Parathyroid adenoma (tissue), 2 donors: ENCODE results near the gene PDCD1.
"Not testable (repeated sequence)": the region's sequence is repeated elsewhere in the genome, so short reads cannot be mapped to it uniquely, and the experiment has no call there.

Experiments
- H2AFZ ChIP-seq: fragments of 300-600 bp; sonication (generic); one replicate; pipeline ENCODE4 v1.7.0; 2017; ENCODE audit warnings: antibody characterized with exemption, mild to moderate bottlenecking
- H3K27ac ChIP-seq: fragments of 300-600 bp; sonication (generic); one replicate; pipeline ENCODE4 v1.7.0; 2017
- H3K27me3 ChIP-seq: fragments of 300-600 bp; sonication (generic); one replicate; pipeline ENCODE4 v1.7.0; 2017; ENCODE audit warnings: low read length; ENCODE audit not compliant: control insufficient read depth, insufficient read depth
- H3K36me3 ChIP-seq: fragments of 300-600 bp; sonication (generic); one replicate; pipeline ENCODE4 v1.7.0; 2017; ENCODE audit warnings: low read length; ENCODE audit not compliant: control insufficient read depth, insufficient read depth
- H3K4me1 ChIP-seq: fragments of 300-600 bp; sonication (generic); one replicate; pipeline ENCODE4 v1.7.0; 2017; ENCODE audit warnings: control low read depth
- H3K4me2 ChIP-seq: fragments of 300-600 bp; sonication (generic); one replicate; pipeline ENCODE4 v1.7.0; 2017; ENCODE audit warnings: low read length
- H3K4me3 ChIP-seq: fragments of 300-600 bp; sonication (generic); one replicate; pipeline ENCODE4 v1.7.0; 2017; ENCODE audit warnings: low read depth, low read length
- H3K79me2 ChIP-seq: fragments of 300-600 bp; sonication (generic); one replicate; pipeline ENCODE4 v1.7.0; 2017; ENCODE audit warnings: control low read depth
- H3K9ac ChIP-seq: fragments of 300-600 bp; sonication (generic); one replicate; pipeline ENCODE4 v1.7.0; 2017; ENCODE audit warnings: mild to moderate bottlenecking
- H3K9me3 ChIP-seq: fragments of 300-600 bp; sonication (generic); one replicate; pipeline ENCODE4 v1.7.0; 2017; ENCODE audit warnings: low read length; ENCODE audit not compliant: control insufficient read depth
- TF ChIP-seq, protein P1 (sequence below): fragments of 300-600 bp; sonication (generic); IDR thresholded peaks from one replicate; pipeline ENCODE4 v1.7.0; 2017; ENCODE audit warnings: antibody characterized with exemption, mild to moderate bottlenecking
- donor health status: primary hyperparathyroidism.

The PDCD1 gene

DNA sequence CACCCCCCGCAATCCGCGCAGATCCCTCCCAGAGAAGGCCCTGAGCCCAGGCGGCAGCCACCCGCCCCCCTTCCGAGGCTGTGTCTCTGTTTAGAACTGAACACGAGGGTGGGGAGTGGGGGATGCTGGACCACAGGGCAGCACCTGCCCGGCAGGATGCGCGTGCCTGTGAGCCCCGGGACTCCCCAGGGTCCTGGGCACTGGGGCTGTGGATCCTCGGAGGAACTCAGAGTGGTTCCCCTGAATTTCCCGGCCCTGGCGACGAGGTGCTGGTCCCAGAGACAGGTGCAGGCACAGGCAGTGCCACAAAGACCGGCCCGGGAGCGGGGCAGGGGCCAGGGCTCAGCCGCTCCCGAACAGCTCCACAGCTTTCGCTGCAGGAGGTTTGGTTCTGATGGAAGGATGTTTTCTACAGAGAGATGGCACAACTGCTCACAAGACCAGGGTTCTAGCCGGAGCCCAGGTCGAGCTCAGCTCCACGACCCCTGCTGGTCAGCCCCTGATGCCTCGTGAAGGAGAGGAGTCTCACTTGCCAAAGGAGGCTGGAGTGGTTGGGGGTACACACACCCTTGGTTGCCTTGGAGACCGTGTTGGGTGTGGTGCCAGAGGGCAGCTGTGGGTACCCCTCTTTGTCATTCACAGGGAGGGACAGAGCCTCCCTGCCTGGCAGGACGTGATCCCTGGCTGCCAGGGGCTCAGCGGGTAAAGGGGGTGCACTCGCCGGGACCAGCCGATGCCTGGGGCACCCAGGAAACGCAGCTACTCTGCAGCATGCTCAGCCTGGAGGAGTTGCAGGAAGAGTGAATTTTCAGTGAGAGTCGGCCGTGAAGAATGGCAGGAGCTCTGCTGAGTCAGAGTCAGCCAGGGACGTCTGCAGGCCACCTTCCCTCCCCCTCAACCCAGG is 54.1 kb downstream of the PDCD1 start:
- no peak overlapping the region for H3K4me3 ChIP-seq
- H3K4me1 ChIP-seq = peaks cover 2% of the 10 kb centered on the region
- H3K79me2 ChIP-seq = no peaks in the 10 kb centered on the region
- no peaks in the 10 kb centered on the region for H3K9me3 ChIP-seq
- TF ChIP-seq, protein P1, sequence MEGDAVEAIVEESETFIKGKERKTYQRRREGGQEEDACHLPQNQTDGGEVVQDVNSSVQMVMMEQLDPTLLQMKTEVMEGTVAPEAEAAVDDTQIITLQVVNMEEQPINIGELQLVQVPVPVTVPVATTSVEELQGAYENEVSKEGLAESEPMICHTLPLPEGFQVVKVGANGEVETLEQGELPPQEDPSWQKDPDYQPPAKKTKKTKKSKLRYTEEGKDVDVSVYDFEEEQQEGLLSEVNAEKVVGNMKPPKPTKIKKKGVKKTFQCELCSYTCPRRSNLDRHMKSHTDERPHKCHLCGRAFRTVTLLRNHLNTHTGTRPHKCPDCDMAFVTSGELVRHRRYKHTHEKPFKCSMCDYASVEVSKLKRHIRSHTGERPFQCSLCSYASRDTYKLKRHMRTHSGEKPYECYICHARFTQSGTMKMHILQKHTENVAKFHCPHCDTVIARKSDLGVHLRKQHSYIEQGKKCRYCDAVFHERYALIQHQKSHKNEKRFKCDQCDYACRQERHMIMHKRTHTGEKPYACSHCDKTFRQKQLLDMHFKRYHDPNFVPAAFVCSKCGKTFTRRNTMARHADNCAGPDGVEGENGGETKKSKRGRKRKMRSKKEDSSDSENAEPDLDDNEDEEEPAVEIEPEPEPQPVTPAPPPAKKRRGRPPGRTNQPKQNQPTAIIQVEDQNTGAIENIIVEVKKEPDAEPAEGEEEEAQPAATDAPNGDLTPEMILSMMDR = no peak
- H3K36me3 ChIP-seq = no peaks in the 10 kb centered on the region
- no peak overlapping the region for H3K27ac ChIP-seq
- H3K27me3 ChIP-seq = no peaks in the 10 kb centered on the region
- peak overlapping the region; percentile 69 for H3K4me2 ChIP-seq
- H3K9ac ChIP-seq = no peak overlapping the region
- H2AFZ ChIP-seq = no peak overlapping the region

DNA sequence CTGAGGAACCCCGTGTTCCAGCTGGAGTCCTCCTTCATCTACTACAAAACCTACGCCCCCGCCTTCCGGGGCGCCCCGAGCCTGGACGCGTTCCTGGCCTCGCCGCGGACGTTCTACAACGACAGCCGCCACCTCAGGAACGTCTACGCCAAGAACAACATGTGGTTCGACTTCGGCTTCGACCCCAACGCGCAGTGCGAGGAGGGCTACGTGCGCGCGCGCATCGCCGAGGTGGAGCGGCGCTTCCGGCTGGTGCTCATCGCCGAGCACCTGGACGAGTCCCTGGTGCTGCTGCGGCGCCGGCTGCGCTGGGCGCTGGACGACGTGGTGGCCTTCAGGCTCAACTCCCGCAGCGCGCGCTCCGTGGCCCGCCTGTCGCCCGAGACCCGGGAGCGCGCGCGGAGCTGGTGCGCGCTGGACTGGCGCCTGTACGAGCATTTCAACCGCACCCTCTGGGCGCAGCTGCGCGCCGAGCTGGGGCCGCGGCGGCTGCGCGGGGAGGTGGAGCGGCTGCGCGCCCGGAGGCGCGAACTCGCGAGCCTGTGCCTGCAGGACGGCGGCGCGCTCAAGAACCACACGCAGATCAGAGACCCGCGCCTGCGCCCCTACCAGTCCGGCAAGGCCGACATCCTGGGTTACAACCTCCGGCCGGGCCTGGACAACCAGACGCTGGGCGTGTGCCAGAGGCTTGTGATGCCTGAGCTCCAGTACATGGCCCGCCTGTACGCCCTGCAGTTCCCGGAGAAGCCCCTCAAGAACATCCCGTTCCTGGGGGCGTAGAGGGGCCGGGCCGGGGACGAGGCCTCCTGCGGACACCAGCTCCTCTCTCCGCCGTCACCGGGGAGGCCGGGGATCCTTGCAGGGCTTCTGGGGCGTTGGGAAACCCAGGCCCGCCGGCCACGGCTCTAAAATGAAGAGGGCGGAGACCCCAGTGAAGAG is 55.0 kb downstream of the PDCD1 start:
- H3K79me2 ChIP-seq = no peaks in the 10 kb centered on the region
- peaks cover 2% of the 10 kb centered on the region for H3K4me1 ChIP-seq
- peak overlapping the region; percentile 69 for H3K4me2 ChIP-seq
- no peaks in the 10 kb centered on the region for H3K27me3 ChIP-seq
- no peak overlapping the region for H3K27ac ChIP-seq
- no peak overlapping the region for H3K9ac ChIP-seq
- peak overlapping the region; percentile 72 for H2AFZ ChIP-seq
- H3K4me3 ChIP-seq = peak overlapping the region; percentile 35
- H3K9me3 ChIP-seq = no peaks in the 10 kb centered on the region
- TF ChIP-seq, protein P1 = no peak
- H3K36me3 ChIP-seq = no peaks in the 10 kb centered on the region

DNA sequence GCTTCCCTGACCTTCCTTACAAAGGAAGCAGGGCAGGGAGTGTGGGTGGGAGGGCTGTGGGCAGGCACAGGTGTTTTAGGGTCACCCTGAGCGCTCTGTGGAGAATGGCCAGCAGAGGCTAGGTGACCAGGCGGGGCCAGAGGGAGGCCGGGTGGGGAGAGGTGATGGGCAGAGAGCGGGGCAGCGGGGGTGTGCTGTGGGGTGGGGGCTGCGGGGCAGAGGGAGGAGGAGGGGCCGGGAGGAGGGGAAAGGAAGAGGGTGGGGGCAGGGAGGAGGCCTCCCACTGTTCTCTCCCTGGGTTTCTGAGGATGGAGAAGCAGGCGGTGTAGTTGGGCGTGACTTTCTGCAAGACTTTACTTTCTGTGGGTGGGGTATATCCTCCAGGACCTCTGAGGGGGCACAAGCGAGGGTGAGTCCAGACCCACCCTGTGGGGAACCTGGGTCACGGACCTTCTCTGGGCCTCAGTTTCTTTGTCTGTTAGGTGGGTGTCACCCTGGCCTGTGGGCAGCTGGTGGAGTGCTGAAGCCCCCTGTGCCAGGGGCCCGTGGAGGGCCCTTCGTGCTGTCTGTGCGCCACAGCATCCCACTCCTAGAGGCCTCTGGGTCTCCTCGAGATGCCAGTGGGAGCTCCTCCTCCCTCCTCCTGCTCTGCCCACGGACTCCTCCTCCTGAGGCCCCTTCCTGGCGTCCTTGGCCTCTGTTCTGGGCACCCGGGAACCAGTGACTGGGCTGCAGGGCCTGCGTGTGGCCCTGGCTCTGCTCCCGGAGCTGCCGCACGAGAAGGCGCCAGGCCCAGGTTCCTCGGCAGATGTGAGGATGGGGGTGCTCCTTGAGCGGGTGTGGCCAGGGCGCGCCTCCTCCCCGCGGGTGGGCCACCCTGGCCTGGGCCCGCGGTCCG is 56.0 kb downstream of the PDCD1 start:
- Histone ChIP-seq H3K9me3 (no peaks in the 10 kb centered on the region), H3K36me3 (no peaks in the 10 kb centered on the region), H3K4me3 (no peak overlapping the region), H2AFZ (no peak overlapping the region), H3K4me2 (no peak overlapping the region), H3K9ac (no peak overlapping the region), H3K4me1 (peaks cover 2% of the 10 kb centered on the region), H3K79me2 (no peaks in the 10 kb centered on the region), H3K27me3 (no peaks in the 10 kb centered on the region), H3K27ac (no peak overlapping the region)
- TF ChIP-seq, protein P1 = no peak

DNA sequence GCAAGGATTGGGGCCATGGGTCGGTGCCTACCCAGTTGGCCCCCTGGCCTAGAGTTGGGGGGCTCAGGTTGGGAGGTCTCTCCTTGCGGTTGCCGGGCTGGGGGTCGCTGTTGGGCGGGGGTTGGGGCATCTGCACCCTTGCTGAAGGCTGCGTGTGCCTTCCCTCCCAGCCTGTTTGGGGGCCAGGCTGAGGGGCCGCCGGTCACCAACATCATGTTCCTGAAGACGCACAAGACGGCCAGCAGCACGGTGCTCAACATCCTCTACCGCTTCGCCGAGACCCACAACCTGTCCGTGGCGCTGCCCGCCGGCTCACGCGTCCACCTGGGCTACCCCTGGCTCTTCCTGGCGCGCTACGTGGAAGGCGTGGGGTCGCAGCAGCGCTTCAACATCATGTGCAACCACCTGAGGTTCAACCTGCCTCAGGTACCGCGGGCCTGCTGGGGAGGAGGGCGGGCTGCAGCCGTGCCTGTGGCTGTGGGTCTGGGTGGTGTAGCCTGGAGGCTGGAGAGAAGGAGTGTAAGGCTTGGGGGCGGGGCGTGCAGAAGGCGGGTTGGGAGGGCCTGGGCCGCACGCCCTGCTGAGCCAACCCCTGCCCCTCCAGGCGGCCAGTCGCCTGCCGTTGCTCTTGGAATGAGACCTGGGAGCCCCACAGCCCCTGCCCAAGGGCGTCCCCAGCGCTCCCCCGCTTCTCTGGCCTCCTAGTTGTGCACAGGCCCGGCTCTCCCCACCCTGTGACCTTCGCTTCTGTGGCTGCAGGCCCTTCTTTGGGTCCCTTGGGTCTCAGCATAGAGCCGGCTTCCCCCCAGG is 56.9 kb downstream of the PDCD1 start:
- H3K27ac ChIP-seq = no peak overlapping the region
- H3K27me3 ChIP-seq = no peaks in the 10 kb centered on the region

DNA sequence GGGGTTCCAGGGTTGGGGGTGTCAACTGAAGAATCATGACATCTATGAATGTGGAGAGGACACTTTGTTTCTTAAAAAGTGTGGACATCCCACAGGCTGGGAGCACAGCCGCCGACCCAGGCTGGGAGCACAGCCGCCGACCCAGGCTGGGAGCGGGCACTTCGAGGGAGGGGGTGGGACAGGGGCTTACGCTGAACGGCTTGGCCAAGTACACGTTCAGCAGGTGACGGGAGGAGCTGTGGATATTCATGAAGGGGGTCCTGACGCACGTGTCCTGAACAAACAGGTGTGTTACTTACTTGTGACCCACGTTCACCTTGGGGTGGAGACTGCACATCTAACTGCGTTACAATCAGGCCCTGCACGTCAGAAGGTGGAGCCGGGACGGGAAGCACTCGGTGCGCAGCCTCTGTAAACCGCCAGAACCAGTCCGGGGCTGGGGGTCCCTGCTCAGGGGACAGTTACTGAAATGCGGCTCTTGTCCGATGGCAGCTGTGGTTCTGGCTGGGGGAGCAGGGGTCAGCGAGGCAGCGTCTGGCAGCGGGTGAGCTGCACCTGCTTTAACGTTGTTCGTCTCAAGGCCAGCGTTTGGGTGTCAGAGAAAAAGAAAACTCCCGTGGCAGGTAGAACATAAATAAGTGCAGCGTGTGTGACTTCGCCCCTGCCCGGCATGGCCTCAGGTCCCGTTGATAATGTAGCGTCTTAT is 58.3 kb downstream of the PDCD1 start:
- not testable (repeated sequence) for H2AFZ ChIP-seq, H3K27me3 ChIP-seq, H3K36me3 ChIP-seq, H3K4me1 ChIP-seq, H3K79me2 ChIP-seq, H3K4me2 ChIP-seq, H3K27ac ChIP-seq, H3K9me3 ChIP-seq, H3K4me3 ChIP-seq, H3K9ac ChIP-seq

More for the DNA sequence above, 56.9 kb downstream of the PDCD1 start:
- Histone ChIP-seq H3K4me3 (no peak overlapping the region), H3K36me3 (no peaks in the 10 kb centered on the region), H3K79me2 (no peaks in the 10 kb centered on the region), H3K4me2 (no peak overlapping the region), H3K9me3 (no peaks in the 10 kb centered on the region), H3K4me1 (peaks cover 2% of the 10 kb centered on the region), H2AFZ (no peak overlapping the region), H3K9ac (no peak overlapping the region)
- TF ChIP-seq, protein P1 = no peak
